Left ventricle myocardium inferior (tissue), 1 donor: ENCODE data around the gene CFD. TPM values are rescaled to one million over a fixed set of nuclear protein-coding genes. Genes with fewer than 3 reads are reported as not detected.

ENCODE experiments used
- DNase-seq: peaks from one replicate; pipeline ENCODE4 v3.0.0-alpha.2; 2020
- H3K27ac ChIP-seq: fragments of 200-600 bp; replicated peaks from 2 replicates; pipeline ENCODE4 v1.8.0; 2021
- H3K27me3 ChIP-seq: fragments of 200-600 bp; 2 replicates; pipeline ENCODE4 v1.8.0; 2021; ENCODE audit warnings: low read depth
- H3K36me3 ChIP-seq: fragments of 200-600 bp; 2 replicates; pipeline ENCODE4 v1.8.0; 2021
- H3K4me1 ChIP-seq: fragments of 200-600 bp; 2 replicates; pipeline ENCODE4 v1.8.0; 2021
- H3K4me3 ChIP-seq: fragments of 200-600 bp; 2 replicates; pipeline ENCODE4 v1.8.0; 2021; ENCODE audit warnings: mild to moderate bottlenecking, moderate library complexity
- H3K9me3 ChIP-seq: fragments of 200-600 bp; replicated peaks from 2 replicates; pipeline ENCODE4 v1.8.0; 2021
- CTCF ChIP-seq: fragments of 200-600 bp; IDR thresholded peaks from 2 replicates; pipeline ENCODE4 v1.8.0; 2021; ENCODE audit warnings: antibody characterized with exemption, mild to moderate bottlenecking, borderline replicate concordance
- intact Hi-C: fragments of 100-400 bp; cut with micrococcal nuclease; formaldehyde crosslinking; loops from one replicate; pipeline ENCODE4 v1.11.0; 2022
- total RNA-seq: library from RNA; stranded (reverse); fragmentation: NEBNext Ultra II Directional; extraction: Animal tissue kit (Norgen Biotek cat#: 25700); gene quantifications from one replicate; pipeline ENCODE4 v1.2.1, GENCODE V29; 2021
- donor health status: DM: no; HTN: yes; CAD: no; lungs with severe emphysema.

CFD gene
- total RNA-seq, 1 donor from 2014 or later, result 200 TPM

DNA sequence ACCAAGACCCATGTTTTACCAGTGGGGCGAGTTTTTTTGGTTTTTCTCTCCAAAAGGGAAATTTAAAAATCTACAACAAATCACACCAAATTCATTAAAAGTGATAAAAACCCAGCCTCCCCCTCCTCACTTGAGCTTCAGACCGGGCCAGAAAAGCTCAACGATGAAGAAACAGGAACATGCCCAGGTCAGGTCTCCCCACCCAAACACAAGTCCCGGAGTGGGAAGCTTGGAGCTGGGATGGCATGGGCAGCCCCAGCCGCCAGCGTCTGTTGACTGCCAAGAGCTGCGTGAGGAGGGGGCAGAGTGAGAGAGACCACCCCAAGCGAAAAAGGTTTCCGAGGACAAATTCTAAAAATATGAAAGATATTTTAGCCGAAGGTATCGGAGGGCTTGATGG is 37.5 kb downstream of the CFD start:
- no peaks in the 10 kb centered on the region for H3K9me3 ChIP-seq
- H3K27me3 ChIP-seq, result no peaks in the 10 kb centered on the region
- peaks cover 27% of the 10 kb centered on the region for H3K36me3 ChIP-seq
- no peak for DNase-seq
- peaks cover 14% of the 10 kb centered on the region for H3K4me1 ChIP-seq
- H3K27ac ChIP-seq, result no peak overlapping the region
- no peak for TF ChIP-seq CTCF
- intact Hi-C loops, result no loop called here
- no peak overlapping the region for H3K4me3 ChIP-seq

- peaks cover 9% of the 10 kb centered on the region for H3K4me1 ChIP-seq
- intact Hi-C loops, result no loop called here
- H3K36me3 ChIP-seq, result peaks cover 30% of the 10 kb centered on the region
- H3K4me3 ChIP-seq, result no peak overlapping the region
- no peak for DNase-seq
- no peak overlapping the region for H3K27ac ChIP-seq
- H3K9me3 ChIP-seq, result no peaks in the 10 kb centered on the region
- no peaks in the 10 kb centered on the region for H3K27me3 ChIP-seq
- TF ChIP-seq CTCF, result no peak
Observed at GRCh38 chr19:897442-898039, 38.1 kb downstream of the CFD start.

GRCh38 chr19:898663-899062 is 39.2 kb downstream of the CFD start:
- no peak for DNase-seq

DNA sequence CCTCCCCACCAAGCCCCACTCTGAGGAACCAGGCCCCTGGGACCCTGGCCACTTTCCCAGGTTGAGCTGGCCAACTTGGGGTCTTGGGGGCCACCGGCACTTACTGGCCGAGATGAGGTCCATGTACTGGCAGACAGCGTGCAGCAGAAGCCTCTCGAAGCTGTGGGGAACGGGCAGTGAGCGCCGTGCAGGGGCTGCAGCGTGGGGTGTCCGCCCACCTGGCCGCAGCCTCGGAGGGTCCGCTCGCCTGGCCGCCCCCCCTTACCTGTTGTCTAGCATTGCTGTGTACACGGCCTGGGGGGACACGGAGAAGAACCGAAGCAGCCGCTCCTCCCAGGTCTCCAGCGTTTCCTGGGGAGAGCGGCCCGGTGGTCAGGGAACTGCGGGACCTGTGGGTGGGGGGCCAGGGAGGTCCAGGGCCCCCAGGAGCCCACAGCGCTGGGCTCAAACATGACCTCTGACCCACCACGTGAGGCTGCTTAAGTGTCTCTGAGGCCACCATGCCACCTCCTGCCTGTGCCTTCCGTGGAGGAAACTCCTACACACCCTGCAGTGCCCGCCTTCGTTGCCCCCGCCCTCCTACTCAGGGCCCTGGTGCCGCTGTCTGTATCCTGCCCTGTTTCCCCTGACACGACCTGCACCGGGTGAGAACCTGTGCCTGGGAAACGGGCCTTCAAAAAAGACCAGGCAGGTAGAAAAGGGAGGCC is 40.0 kb downstream of the CFD start:
- TF ChIP-seq CTCF, result no peak
- no peaks in the 10 kb centered on the region for H3K27me3 ChIP-seq
- H3K36me3 ChIP-seq, result peaks cover 30% of the 10 kb centered on the region
- H3K27ac ChIP-seq, result no peak overlapping the region
- intact Hi-C loops, result no loop called here
- no peak overlapping the region for H3K4me3 ChIP-seq
- H3K9me3 ChIP-seq, result no peaks in the 10 kb centered on the region
- no peaks in the 10 kb centered on the region for H3K4me1 ChIP-seq
- DNase-seq, result no peak

More at GRCh38 chr19:898663-899062, 39.2 kb downstream of the CFD start:
- intact Hi-C loops, result no loop called here
- H3K4me3 ChIP-seq, result no peak overlapping the region
- H3K27me3 ChIP-seq, result no peaks in the 10 kb centered on the region
- TF ChIP-seq CTCF, result no peak
- no peaks in the 10 kb centered on the region for H3K9me3 ChIP-seq
- peaks cover 30% of the 10 kb centered on the region for H3K36me3 ChIP-seq
- H3K4me1 ChIP-seq, result peaks cover 3% of the 10 kb centered on the region
- no peak overlapping the region for H3K27ac ChIP-seq

DNA sequence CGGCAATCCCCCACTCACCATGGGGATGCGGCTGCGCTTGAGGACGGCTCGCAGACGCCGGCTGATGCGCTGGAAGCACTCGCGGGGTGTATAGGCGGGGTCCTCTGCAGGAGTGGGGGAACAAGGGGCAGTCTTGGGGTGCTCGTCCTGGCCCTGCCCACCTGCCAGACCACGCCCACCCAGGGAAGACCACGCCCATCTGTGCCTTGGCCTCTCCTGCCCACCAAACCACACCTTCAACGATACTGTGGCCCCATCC is 40.5 kb downstream of the CFD start:
- TF ChIP-seq CTCF, result no peak
- H3K4me1 ChIP-seq, result no peaks in the 10 kb centered on the region
- no peak for DNase-seq
- no peak overlapping the region for H3K27ac ChIP-seq
- no peaks in the 10 kb centered on the region for H3K27me3 ChIP-seq
- intact Hi-C loops, result no loop called here
- H3K4me3 ChIP-seq, result no peak overlapping the region
- H3K36me3 ChIP-seq, result peaks cover 30% of the 10 kb centered on the region
- no peaks in the 10 kb centered on the region for H3K9me3 ChIP-seq
